Prostate gland (tissue), 2 donors: ENCODE data around the gene TBC1D14.

Source experiments
- POLR2AphosphoS5 ChIP-seq: sonication (generic); formaldehyde crosslinking; IDR thresholded peaks from one replicate; pipeline ENCODE4 v1.6.1; 2017; ENCODE audit warnings: antibody characterized with exemption
- TF ChIP-seq, protein P1 (sequence below), 4 experiments: fragments of 200-600 bp in 2 of 4; fragments of 450-650 bp in 2 of 4; sonication (generic) in 2 of 4; IDR thresholded peaks; 1 replicate in 3 of 4; 2 replicates in 1 of 4; pipeline ENCODE4 v1.5.1; 2016 to 2019; ENCODE audit warnings: antibody characterized with exemption in 4 of 4, mild to moderate bottlenecking in 2 of 4, moderate library complexity in 2 of 4

DNA sequence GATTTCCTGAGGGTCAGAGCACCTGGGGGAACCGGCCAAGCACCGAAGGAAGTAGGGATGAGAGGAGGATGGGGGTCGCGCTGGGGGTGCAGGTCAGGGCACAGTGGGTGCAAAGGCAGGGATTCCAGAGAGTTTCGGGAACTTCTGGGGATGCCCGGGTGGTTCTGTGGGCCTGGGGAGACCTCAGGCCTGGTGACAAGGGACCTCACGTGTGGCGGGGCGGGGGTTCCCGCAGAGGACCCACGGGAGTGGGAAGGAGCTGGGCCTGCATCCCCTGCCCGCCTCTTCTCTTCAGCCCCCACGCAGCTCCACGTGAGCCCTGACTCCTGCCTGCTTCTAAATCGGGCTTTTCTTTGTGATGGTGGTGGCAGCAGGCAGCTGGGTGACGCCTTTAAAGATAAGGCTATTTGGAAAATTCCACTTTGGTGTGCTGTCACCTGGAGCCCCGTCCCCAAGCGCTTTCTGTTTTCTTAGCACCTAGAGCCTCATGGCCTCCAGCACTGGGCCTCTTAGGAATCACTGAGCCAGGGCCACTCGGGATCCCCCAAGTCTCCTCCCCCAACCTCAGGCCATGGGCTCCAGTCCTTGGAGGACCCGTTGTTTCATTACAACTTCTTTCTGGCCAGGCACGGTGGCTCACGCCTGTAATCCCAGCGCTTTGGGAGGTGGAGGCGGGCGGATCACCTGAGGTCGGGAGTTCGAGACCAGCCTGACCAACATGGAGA lies 7.1 kb upstream of the TBC1D14 start:
- no peak for TF ChIP-seq POLR2AphosphoS5
- TF ChIP-seq, protein P1, sequence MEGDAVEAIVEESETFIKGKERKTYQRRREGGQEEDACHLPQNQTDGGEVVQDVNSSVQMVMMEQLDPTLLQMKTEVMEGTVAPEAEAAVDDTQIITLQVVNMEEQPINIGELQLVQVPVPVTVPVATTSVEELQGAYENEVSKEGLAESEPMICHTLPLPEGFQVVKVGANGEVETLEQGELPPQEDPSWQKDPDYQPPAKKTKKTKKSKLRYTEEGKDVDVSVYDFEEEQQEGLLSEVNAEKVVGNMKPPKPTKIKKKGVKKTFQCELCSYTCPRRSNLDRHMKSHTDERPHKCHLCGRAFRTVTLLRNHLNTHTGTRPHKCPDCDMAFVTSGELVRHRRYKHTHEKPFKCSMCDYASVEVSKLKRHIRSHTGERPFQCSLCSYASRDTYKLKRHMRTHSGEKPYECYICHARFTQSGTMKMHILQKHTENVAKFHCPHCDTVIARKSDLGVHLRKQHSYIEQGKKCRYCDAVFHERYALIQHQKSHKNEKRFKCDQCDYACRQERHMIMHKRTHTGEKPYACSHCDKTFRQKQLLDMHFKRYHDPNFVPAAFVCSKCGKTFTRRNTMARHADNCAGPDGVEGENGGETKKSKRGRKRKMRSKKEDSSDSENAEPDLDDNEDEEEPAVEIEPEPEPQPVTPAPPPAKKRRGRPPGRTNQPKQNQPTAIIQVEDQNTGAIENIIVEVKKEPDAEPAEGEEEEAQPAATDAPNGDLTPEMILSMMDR (IDR thresholded peaks at IDR 0.05): no peak
